GM04504 (cell line): ENCODE results near the gene MCF2L2.

ENCODE experiments used
- DNase-seq: peaks from one replicate; pipeline ENCODE4 v3.0.0-alpha.2; 2012; ENCODE audit warnings: low read depth

Gene MCF2L2

DNA sequence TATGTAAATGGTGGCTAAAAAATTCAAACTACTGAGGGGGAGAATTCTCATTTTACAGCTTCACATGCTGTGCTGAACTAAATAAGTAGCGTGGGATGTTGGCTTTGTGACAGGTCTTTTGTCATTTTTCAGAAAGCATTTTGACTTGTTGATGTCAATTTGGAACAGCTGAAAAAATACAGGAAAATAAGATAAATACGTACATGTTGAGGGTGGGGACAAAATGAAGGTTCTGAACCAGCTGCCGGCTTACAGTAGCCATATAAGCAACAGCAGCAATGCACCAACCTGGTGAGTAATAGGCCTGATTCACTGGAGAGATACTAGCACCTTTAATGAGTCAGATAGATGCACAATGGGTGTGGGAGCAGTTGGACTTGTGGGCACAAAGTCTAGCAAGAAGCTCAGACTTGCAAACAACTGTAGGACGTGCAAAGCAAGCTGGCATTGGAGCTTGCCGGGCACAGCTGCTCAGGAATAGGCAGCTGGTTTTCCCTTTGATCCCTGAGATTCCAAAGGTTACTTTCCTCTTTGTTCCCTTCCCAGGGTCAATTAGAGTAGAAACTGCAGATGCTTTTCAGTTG, 162.5 kb downstream of the MCF2L2 start:
- no peak for DNase-seq

DNA sequence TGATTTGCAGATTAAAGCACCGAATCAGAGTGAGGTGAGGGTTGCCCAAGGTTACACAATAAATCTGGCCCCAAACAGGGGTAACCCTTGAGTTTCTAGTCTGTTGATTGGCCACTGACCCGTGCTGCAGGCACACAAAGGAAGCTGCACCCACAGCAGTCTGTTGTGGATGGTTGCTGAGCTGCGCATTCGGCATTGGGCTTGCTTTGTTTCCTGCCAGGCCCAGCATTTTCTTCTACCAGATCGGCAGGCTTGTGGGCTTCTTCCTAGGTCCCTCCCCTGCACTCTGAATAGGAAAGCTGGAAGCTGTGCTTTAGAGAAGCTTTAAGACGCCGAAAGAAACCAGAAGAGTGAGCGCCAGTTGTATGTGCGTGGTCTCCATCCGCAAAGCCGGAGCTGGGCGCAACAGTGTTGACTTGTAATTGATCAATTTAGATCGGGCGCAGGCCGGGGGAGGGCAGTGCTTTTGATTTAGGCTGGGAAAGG, 163.2 kb downstream of the MCF2L2 start:
- DNase-seq, result no peak

DNA sequence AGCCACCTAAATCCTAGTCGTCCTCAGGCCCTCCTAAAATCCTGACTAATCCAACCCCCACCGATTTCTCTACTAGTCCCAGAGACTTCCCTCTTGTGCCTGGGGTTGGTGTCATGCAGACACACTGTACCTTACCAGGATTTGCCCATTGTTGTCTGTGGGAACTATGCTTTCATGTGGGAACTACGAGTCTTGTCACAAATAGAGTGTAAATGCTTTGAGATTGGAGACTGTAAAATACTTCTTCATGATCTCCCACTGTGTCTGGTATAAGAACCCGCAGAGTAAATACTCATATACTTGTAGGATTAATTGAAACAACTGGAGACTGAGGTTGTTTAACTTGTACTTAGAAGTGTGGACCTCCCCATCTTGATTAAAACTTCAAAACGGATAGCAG, 164.2 kb downstream of the MCF2L2 start:
- DNase-seq, result no peak

DNA sequence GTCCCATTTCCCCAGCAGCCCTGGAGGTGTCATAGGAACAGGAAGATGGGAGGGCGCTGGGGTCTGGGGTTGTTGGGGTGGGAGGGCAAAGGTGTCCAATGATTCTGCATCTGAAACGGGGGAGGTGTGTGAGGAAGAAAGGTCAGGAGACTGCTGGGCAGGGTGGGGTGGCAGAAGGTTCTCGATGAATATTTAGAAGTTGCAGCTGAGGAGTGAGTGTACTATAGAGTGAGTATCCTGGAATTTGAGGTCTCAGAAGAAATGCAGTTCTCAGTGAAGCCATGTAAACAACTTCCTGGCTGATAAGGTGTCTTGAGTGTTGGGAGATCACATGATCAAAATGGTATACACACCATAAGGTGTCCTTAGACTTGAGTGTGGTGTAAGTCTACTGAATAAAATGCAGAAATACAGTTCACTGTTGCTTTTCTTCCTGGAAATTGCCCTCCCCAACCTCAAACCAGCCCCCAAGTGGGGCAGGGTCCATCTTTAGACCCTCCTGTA, 165.5 kb downstream of the MCF2L2 start:
- no peak for DNase-seq

DNA sequence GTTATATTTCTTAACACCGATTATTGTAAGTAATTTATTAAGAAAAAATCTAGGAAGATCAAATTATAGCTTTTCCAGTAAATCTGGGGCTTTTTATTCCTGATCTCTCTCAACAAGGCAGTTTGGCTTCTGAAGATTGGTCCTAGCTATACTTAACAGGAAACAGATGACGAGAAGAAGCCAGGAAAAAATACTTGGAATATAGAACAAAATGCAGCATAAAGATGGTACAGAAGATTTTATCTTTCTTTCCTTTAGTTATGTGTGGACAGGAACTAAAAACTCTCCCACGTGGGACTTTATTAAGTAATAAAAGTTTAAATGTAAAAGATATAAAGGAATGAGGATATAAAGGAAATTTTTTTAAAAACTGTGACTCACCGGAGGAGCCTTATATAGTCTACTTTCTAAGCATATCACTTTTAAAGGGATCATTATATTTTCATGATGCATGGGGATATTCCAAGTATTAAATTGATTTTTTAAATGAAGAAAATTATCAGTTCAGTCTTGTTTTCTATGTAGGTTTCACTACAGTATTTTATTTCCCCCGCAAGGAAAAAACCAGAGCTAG, 167.2 kb downstream of the MCF2L2 start:
- DNase-seq, result no peak

DNA sequence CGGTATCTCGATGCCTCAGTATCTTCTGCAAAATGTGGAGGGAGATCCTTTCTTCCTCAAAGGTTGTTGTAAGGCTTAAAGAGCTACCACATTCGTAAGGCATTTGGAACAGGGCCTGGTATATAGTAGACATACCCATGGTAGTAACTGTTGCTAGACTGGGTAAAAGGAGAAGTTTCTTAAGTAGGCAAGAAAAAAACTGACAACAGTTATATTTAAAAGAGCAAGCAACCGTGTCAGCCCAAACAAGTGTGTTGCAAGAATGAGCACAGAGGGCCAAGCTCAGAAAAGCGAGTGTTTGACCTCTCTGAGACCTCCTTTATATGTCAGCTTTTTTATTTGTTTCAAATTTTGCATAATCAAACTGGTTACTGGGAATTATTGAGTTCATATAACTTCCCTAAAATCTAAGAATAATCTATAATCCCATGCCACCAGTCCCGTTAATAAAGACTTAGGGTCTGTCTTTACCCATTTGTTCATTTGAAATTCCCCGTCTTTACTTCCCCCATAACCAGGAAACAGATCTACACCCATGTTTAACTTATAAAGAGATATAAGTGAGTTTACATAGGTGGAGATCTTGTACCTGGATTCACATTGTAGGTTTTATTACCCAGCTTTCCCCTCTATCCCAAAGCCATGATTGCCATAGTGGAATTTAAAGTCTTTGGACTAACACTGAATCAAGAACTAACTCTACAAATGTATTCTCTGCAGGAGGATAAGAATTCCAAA, 168.1 kb downstream of the MCF2L2 start:
- no peak for DNase-seq

DNA sequence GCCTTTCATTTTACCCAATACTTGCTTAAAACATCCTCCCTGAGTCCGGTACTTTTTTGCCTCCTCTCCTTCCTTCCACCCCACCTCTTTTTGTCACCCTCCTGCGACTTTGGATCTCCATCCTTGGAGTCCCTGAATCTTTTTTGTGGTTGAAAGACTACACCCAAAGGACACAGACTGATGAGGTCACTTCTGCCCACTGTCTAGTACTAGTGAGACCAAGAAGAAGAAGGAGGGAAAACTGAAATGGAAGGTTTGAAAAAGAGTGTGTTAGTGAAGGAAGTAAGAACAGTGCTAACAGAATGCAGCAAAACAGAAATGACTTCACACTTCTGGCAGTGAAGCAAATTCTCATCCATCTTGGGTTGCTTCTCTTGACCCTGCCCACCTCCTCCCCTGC, 168.8 kb downstream of the MCF2L2 start:
- no peak for DNase-seq

DNA sequence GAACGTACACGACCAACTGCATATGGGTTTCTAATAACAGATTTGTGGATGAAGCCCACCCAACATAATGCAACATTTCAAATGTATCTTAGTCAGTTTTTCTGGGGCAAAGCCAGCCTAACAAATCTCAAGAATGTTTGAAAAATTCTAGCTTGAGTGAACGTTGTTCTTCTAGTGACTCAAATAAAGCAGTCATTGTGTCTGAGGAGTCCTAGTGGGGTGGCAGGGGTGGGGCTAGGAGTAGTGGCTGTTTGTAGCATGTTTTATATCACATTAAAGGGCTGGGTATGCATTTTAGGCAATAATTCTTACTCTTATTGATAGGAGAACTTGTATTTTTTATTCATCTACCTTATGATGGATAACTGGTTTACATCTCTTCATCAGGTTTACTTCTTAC, 169.3 kb downstream of the MCF2L2 start:
- no peak for DNase-seq

DNA sequence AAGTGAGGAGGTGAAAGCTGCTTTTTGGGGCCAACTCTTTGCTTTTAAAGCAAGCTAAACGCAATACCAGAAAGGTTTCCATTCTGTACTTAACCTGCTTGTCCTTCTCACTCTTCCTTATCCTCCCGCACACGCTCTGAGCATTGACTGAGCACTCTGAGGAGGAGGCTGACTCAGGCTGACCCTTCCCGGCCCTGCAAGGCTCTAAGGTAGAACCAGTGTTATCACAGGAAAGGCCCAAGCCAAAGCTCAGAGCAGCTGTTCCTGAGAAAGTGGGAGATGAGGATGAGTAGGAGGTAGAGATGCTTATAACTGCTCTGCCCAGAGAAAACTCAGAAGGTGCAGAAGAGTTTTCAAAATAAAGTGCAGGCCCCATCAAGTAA, 173.1 kb downstream of the MCF2L2 start:
- DNase-seq, result no peak

DNA sequence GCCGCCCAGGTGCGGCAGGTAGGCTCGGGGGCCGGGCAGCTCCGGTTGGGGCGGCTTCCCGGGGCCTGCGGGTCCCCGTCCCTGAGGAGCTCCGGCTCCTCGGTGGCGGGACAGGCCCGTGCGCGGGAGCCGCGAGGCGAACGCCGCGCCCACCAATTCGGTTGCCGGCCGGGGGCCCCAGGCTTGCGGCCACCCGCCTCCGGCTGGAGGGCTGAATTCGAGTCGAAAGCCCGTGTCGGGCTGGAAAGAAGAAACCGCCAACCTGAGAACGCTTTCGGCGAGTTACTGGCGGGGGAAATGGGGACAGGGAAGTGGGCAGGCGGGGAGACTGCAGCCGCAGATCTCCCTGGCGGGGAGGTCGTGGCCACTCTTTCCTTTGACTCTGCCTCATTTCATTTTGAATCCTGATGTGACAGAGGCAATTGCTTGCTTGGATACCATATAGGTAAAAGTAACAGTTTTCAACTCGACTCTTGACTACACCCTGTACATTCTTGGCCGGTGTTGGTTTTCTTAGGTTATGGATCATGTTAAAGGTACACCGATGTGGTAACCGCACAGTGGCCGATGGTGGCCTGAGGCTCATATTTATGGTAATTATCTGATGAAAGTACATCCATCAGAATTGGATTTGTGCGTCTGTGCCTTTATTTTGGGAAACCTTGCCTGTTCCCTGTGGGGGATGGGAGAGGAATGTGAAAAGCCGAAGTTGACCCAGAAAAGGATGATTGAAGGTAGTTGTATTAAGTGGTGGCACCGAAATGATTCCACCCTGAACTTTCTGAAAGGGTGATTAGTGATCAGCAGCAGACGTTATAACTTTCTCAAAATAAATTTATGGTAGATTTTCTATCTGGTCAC, 173.7 kb downstream of the MCF2L2 start:
- no peak for DNase-seq

DNA sequence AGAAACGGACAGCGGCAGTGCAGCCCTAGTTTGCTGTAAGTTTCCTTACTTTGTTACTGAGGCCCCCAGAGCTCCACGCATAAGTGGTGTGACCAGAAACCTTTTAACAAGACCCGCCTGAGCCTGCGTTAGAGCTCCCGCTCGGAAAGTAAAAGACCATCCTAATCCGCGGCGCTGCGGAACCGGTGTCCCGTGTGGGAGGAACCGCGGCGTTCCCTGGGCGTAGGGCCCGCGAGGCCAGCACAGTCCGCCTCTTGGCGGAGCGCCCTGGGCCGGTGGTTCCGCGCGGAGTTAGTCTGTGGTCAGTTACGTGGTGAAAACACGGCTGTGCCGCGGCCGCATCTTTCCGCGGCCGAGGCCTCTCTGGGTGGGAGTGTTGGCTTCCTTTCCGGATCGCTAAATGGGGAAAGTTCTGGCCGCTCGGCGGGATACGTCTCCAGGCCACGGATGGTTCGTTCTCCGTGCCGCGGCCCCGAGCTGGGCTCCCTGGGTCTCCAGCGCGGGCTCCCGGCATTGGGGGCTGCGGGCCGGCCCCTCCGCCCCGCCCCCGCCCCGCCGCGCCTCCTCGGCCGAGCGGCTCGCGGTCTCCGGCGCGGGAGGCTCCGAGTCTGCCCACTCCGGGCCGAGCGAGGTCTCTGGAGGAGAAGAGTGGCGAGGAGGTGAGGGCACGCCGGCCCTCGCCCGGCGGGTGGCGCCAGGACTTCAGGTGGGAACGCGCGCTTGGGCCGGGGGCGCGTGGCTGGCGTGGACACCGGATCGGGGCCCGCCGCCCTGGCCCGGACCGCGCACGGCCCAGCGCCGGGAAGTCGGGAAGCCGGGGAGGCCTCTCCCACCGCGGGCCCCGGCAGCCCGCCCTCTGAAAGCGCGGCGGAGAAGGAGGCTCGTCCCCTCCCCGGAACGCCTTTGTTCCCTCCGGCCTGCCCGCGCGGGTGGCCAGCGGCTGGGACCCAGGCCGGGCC, 174.6 kb downstream of the MCF2L2 start:
- no peak for DNase-seq

DNA sequence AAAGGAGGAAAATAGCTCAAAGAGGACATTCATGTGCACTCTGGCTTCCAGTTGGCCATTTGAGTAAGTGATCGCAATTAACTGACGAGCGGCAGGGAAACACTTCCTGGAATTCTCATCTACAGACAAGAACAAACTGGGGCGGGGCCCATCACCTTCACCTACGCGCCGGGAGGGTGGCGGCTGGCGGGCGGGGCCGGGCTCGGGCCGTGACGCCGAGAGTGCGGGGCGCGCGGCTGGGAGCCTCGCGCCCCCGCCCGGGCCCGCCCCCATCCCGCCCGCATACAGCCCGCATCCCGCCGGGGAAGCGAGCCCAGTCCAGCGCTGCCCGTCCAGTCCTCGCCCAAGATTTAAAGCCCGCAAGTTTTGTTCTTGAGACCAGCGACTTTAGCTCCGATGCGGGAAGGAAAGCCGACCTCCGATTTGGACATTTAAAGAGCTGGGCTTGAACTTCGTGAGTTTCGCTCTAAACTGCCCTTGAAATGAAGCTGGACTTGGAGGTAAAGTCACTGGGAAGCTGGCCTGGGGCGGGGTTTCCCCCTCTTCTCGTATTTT, 175.4 kb downstream of the MCF2L2 start, which contains the start of gene B3GNT5:
TSS of gene B3GNT5 (plus strand) at position 281 of the 555 bp plus-strand sequence. CDS start 16,546 bp downstream, outside the sequence.
- DNase-seq, result no peak

DNA sequence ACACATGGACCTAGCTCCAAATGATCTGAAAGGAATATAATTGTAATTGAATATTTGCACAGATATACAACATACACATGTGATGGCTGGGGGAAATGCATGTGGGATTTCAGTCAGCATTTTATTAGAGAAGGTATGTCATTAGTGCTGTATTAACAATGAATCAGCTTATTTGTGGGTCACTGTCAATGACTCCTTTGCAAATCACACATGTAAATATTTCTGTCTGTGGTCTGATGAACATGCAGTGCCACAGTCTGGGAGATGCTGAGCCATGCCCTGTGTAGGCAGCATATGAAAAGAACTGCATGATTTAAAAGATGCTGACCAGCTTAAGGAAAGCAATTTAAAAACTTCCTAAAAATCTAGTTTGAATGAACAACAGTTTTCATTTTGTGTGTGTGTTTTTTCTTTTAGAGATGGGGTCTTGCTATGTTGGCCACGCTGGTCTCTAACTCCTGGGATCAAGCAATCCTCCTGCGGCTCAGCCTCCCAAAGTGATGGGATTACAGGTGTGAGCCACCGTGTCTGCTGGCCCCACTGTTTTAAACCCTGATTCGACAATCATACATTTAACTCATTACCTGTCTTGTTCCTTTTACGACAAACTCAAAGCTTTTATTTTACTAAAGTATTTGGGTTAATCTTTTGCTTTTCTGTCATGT, 176.2 kb downstream of the MCF2L2 start:
- DNase-seq, result no peak

DNA sequence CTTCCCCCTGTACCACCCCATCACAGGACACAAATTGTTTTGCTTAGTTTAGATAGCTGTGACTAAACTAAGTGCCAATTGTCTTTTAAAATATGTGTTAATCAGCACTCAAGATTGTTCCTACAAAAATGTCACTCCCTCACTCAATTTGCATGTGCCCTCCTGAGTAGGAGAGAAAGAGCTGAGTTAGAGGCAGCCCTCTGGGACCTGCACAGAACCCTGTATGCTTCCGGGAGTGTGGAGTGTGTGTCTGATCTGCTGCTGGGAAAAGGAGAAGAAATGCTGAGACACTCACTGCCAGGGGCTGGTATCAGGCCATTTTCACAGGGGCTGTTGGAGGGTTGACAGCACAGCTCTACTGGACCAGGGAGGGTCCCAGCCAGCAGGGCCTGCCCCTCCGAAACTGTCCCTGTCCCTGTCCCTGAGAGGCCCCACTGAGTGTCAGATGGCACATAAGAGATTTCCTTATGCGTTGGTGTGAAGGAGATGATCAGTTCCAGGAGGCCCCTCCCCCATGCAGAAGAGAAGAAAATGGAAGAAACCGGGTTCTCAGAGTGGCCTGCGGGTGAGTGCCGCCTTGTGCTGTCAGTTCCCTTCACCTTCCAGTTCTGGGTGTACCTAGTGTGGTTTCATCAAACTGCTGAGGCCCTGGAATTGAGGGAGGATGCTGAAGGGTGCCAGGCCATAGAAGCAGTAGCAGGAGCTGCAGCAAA, 179.3 kb downstream of the MCF2L2 start:
- DNase-seq, result no peak

DNA sequence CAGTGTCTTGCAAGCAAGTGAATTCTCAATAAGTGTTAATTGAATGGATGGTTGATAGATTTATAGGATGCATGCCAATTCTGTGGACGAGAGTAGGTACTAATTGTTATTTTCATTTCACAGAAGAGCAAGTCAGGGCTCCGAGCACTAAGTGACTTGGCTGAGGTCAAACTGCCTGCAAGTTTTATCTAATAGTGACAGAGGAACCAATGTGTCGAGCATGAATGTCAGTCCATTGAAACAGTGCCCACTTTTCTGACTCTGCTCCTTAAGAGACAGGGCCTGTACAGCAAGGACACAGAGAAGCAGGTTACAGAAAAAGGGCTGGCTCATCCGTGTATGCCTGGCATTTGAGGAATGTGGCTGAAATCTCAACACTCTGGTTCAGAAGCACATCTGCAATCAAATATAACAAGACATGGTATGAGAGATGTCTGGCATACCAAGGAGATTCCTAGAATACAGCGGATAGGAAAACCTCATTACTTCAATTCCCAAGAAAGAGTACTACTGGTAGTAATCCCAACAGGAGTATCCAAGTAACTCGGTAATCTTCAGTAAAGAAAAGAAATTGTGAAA, 181.3 kb downstream of the MCF2L2 start:
- no peak for DNase-seq

DNA sequence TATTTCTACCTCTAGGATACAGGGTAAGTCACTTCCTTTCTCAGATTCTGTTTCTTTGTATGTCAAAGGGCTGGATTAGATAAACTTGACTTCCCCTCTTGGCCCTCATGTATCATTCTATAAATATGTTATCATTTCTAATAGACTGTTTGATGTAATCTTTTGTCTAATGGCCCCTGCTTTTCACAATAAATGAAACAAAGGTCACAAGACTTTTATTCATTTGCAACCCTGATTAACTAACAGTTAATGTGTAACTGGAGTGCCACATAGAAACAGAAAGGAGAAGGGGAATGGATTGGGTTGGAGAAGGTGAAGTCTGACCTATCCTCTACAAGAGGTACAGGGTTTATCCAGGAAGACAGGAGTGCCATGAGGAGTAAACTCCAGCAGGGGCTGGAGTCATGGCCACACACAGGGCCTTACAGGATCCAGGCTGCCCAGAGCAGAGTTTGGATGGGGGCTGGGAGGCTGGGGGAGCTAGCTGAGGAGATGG, 183.4 kb downstream of the MCF2L2 start:
- DNase-seq, result no peak

DNA sequence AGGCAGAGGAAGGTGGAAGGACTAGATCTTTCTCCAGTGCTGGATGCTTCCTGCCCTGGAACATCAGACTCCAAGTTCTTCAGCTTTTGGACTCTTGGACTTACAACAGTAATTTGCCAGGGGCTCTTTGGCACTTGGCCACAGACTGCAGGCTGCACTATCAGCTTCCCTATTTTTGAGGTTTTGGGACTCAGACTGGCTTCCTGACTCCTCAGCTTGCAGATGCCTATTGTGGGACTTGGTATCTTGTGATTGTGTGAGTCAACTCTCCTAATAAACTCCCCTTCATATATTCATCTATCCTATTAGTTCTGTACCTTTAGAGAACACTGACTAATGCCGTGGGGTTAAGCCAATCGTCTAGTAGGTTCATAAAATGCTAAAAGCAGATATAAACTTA, 184.2 kb downstream of the MCF2L2 start:
- DNase-seq, result no peak

DNA sequence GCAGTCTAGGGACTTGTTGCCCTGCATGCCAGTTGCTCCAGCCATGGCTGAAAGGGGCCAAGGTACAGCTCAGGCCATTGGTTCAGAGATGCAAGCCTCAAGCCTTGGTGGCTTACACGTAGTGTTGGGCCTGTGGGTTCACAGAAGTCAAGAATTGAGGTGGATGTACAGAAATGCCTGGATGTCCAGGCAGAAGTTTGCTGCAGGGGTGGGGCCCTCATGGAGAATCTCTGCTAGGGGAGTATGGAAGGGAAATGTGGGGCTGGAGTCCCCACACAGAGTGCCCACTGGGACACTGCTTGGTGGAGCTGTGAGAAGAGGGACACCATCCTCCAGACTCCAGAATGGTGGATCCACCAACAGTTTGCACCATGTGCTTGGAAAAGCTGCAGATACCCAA, 186.0 kb downstream of the MCF2L2 start:
- no peak for DNase-seq

DNA sequence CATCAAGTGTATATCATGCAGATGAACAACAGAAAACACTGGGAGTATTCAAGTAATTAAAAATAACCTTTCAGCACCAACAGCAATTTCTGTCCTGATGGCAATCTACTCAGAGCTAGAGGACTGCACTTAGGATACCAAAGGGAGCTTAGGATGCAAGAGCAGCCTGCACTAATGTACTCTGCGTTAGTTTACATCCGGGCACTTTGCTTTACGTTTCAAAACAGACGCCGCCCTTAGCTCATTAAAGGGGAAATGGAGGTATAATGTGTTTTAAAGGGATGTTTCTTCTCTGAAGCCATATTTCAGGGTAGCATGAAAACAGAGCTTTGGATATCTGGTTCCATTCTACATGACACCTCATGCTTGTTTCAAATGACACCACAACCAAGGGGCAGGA, 189.4 kb downstream of the MCF2L2 start:
- DNase-seq, result no peak
